GM21576 (cell line): ENCODE results near the gene FHOD3.

Source experiments
- ATAC-seq: cut with Tn5 transposase; IDR thresholded peaks from one replicate; pipeline ENCODE4 v1.9.1; 2021; ENCODE audit warnings: mild to moderate bottlenecking, moderate library complexity; ENCODE audit not compliant: unreplicated experiment

The FHOD3 gene

DNA sequence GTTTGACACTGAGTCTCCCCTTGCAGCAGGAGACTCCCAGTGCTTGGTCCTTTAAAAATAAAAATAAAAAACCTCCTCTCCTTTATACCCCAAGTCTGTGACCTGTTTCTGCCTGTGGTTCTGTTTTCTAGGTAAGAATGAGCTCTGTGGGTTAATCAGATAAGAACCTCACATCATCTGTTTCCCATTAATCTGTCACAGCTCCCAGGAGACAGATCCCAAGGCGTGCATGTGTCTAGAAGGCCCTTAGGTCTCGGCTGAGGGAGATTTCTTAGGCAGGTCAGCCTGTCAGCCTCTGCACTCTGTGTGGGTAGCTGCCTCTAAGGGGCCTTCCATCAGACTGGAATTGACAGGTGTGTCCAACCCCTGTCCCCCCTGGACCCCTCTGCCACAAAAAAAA, 80.7 kb downstream of the FHOD3 start:
- ATAC-seq = no peak

DNA sequence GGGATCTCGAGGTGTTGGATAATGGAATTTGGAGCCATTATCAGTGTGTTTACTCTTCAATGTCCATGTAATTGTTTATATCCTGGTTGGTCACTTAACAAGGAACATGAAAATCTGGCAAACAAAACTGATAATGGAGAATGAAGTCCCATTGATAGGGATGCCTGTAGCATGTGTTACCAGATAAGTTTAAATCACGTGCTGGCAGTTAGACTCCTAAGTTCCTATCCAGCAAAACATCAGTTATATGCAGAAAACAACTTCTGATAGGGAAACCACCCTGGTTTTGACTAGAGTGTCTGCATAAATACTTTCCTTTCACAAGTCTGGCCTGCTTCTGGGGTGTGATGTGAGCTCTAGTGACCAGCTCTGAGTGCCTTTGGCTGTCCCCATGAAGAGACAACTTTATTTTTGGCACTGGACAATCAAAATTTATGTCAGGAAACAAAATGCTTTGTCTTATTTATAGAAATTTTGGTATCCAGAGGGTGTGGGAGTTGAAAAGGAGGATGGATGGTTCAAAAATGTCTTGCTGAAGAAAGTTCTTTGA, 82.0 kb downstream of the FHOD3 start:
- ATAC-seq = no peak

DNA sequence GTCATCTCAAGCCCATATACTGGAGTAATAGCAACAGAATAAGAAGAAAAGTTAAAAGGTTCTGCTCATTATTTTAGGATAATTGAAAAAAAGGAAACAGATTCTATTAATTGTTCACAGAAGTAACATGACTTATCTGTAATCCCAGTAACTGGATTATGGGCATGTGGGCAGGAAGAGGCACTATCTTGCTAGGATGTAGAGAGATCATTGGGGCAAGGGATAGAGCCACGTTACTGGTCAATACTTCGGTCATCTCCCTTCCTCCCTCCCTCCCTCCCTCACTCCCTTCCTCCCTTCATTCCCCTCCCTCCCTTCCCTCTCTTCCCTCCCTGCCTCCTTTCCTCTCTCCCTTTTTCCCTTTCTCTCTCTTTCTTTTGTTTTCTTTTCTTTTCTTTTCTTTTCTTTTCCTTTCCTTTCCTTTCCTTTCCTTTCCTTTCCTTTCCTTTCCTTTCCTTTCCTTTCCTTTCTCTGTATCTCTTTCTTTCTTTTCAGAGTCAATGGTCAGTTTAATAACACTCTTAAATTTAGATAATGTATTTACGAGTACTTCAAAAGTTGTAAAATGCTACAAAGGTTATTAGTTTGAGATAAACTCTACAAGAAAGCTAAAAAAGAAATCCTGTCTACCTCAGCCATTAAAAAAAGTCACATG, 82.8 kb downstream of the FHOD3 start:
- no peak for ATAC-seq

DNA sequence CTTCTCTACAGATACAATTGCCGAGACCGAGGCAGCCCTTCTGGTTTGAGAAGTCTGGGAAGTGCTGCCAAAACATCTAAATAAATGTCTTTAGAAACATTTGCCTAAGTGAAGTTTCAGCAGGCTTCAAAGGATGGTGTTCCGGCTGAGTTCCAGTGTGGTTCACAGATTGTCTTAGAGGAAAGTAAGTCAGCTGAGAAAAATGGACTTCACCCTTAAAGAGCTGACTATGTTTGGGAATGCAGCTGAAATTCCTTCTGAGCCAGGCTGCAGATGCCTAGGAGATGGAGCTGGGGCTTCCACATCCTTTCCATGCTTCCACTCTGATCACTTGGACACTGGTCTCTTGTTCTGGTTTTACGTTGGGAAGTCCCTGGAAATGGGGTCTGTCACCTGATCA, 83.6 kb downstream of the FHOD3 start:
- ATAC-seq = no peak

DNA sequence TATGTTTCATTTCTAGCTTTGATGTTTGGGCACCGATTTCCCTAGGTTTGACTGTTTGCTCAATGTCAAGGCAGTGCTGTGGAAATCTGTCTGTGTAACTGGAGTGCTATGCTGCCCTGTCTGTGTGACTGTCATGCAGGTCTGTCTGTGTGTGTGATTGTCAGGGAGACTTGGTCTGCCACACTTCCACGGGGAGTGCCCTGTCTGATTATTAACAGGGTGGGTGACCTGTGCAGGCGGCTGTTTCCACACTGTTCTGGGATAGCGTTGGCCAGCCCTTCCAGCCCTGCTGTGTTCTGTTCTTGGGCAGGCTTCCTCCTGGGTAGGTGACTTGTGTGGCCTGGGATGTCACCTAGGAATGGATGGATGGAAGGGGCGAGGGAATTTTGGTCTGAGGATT, 85.3 kb downstream of the FHOD3 start:
- ATAC-seq = no peak

DNA sequence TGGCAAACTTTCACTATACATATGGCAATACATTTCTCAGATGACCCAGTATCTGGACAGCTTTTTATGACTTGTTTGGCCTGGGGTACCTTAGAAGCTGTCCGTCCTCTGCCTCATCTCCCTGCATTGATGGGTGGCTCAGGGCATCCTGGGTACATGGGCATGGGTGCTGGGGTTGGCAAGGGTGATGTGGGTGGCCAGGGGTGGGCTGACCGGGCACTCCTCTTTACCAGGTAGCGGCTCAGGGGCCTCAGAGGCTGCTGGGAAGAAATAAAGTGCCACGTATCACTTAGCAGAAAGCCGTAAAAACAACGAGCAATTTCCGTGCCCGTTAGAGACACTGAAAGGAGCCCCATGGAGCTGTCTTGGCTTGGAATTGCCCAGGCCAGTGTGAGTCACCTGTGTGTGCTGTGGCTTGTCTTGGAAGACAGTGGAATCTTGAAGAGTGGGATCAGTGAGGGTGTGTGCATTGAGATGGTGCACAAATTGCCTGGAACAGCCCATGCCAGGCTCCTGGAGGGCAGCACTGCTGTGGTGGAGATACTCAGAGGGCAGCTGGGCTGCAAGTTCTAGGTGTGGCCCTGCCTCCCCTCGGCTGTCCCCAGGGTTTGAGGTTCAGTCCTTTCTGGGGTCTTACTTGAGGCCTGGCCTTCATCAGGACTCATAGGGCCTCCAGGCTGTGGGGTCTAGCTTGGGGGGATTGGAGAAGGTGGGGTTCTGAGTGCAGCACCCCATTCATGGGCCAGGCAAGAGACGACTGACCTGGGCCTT, 88.8 kb downstream of the FHOD3 start:
- ATAC-seq = no peak

DNA sequence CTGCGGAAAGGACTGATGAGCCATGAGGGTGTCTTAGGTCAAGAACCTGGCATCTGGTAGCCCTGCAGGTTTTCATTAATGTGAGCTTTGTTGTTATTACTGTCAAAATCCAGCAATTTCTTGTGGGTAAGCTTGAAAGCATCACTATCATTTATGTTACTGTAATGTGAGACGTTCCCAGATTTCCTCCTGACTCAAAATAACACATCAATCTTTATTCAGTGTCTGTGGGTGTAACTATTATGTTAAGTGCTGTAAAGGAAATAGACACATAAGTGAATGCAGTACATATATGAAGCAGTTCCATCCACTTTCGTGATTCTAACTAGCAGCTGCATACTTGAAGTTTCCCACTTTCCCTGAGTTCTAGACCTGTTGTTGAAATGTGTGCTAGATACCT, 89.8 kb downstream of the FHOD3 start:
- ATAC-seq = no peak

DNA sequence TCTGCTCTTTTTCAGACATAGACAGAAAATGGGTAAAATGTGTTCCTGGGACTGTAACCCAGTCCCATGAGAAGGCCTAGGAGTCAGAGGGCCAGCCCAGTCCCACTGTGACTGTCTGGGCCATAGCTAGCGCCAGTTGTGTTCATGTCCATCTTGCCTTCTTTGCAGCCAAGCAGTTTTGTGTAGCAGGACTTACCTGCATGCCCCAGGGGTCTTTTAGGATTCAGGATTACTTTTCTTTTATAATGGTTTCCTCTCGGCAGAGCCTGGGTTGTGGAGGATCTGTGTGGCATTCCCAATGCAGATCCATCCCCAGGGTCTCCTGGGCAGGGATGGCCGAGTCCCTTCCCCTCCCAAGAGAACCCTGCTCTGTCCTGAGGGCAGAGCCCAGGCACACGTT, 90.8 kb downstream of the FHOD3 start:
- ATAC-seq = no peak

DNA sequence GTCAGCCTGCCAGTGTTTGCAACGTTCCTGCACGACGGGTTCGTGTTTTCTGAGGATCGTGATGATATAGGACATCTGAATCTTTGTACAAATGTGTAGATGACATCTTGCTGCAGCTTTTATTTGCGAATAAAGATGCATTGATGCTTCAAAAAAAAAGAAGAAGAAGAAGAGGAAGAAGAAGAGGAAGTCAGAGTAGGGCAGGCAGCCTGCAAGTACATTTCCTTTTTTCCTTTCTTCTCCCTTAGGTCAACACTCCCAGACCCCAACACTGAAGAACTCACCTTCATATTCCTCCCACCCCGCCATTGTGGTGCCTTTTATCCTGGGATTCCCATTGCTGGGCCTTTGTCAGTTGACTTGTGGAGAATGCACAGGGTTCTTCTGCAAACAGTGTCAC, 91.5 kb downstream of the FHOD3 start:
- ATAC-seq = no peak

DNA sequence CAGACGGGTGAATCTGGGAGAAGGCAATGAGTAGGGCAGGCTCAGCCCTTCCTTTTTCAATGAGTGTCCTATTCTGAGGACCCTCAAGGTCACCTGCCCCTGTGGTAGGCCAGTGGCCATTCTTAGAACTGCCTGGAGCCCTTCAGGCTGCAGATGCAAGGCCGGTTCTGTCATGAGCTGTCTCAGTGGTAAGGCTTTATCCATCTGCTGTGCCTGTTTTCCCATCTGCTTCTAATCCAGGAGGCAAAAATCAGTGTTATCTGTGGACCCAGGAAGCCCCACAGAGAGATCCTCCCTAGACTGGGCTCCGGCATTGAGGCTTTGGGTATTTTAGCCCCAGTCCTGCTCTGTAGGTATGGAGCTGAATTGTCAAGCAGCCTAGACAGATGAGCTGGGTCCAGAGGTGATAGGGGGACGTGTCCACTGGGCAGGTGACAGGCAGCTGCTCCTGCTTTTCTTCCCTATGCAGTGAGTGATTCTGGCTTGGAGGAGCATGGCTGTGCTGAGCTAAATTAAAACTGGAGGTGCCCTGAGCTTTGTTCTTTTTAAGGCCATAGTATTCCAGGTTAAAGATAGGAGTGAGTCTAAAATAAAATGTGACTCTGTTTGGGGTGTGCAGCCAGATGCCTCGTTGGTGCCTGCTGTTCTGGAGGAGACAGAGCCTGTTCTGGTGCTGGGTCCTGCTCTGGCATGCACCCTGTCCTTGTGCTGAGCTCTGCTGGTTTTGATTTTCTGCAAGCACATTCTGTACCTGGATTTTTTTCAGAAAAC, 92.5 kb downstream of the FHOD3 start:
- no peak for ATAC-seq

DNA sequence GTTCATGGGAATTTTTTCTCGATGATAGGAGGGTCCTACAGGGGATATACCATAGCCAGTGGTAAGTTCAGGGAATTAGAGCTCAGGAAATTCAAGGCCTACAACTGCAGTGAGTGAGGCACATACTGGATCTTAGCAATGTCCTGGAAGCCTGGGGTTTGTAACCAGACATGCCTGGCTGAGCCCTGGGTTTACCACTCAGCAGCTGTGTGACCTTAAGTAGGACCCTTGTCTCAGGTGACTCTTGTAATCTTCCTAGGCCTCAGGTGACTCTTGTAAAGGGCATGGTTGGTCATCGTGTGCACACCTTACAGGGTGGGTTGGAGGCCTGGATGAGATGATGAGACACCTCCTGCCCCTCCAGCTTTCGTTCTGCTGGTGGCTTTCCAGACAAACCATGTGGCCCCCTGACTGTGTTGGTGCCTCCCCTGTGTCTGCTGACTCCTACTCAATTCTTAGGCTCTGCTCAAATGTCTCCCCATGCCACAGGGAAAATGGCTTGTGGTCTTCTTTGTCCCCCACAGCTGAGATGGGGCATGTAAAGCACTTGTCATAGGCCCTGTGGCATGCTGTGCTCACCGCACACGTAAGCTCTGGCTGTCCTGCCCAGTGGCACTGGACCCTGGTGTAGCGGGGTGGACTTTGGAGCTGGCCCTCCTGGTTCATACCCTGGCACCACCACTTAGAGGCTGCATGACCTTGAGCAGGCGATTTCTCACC, 94.1 kb downstream of the FHOD3 start:
- ATAC-seq = no peak

DNA sequence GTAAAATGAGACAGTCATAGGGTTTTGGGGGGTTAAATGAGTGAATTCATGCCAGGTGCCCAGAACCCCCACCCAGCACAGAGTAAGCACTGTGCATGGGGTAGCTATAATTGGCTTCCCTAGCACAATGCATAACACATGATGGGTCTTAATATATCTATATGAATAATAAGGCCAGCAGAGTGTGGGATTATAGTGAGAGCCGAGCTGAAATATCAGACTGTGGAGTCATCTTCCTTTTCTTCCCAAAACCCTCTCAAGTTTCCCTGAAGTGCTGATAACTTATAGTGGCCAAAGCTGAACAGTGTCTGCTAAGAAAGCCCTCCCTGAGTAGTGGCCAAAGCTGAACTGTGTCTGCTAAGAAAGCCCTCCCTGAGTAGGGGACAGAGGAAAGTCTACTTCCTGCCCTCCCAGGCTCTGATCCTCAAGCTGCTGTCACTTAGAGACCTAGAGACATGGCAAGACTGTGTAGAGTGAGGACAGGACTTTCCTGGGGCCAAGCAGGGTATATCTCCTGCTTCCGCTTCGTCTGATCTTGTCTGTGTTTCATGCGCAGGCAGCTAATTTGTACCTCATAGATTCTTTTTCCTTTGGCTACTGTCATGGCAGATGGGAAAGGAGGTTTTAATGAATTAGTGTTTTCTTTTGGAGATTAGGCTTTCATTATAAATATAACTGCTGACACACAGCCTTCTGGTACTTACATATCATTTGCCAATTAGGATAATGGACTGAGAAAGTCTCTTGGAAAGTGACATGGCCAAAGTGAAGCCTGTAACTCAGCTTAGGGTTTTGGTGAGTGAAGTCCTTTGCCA, 94.9 kb downstream of the FHOD3 start:
- no peak for ATAC-seq

DNA sequence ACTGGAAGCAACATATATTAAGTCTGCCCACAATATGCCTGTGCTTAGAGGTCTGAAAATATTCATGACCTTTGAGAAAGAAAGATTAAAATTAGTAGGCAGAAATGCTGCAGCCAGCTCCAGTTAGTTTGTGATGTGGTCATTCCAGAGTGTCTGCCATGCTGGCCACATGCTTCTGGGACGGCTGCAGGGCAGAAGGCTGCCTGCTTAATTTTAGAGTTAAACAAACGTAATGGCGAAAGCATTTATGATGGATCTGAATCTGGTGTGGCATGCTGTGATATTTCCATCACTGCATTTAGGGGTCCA, 95.4 kb downstream of the FHOD3 start:
- ATAC-seq = no peak

DNA sequence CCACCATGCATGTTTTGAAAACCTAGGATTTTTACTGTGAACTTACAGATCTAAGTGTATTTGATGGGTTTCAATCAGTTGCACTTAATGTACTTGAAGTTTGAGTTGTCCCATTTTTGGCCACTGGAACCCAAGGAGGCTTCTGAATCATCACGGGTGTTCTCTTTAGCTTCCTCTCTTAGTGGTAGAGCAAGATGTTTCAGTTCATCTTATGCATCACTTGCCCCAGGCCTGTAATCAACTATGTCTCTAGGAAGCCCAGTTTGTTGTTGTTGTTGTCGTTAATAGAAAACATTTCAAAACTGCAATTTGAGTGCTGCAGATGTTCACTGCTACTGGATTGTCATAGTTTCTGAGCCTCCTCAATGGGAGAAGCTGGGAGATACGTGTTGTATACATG, 97.0 kb downstream of the FHOD3 start:
- no peak for ATAC-seq

DNA sequence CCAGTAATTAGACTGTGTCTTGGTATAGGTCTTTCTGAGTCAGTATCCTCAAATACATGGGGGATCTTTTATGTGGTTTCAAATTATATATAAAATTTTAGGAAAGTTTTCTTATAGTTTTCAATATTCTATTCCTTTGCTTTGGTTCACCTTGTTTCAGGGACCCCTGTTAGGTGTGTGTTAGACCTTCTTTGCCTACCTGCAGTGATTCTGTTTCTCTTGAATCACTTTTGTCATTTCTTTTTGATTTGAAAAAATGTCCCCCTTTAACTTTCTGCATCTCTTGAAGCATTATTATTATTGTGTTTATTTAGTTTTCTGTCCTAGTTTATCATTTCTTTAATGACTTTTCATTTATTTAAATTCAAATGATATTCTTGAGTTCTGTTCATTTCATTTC, 98.7 kb downstream of the FHOD3 start:
- no peak for ATAC-seq

DNA sequence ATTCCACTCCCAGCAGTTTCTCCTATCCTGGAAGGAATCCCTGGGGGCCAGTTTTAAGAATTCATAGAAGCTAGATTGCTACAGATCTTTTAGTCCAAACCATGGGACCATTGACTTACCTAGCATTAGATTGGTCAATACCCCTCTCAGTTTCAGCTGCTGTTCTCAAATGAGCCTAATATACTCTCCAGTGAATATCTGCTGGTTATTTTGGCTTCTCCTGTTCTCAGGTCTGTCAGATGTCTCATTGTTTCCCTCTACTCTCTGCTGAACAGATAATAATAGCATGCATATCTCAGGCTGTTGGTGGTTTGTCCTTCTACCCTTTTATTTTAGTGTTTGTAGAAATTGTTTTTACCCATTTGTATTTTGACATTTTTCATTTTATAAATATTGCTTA, 99.5 kb downstream of the FHOD3 start:
- ATAC-seq = no peak

DNA sequence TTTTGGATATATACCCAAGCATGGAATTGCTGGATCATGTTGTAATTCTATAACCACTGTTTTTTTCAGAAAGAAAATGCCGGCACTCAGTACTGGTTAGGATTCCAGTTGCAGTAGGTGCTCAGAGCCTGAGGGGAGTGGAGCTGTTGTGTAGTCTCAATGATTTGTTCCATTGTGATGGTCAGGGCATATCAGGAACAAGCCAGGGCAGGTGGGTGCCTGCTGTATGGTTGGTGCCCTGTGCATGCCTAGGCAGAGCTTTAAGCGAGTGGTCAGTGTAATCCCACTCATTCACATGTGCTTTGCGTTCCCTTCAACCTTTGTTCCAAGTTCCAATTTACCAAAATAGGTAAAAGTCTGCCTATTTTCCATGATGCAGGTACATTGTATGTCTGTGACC, 100.9 kb downstream of the FHOD3 start:
- ATAC-seq = no peak

DNA sequence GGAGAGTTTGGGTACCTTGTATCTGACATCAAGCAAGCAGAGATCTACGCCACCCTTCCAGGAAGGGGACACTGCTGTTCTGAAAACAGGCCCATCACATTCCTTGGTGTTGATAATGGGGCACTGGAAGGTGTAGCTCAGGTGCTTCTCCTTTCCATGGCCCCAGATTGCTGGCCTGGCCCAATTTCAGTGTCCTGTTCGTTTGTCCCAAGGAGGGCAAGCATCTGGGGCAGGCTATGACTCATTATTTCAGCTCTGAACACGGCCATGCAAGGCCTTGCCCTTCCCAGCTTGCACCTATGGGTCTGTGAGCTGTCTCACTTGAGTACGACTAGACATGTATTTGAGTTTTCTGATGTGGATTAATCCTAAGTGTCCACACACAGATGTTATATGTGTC, 101.5 kb downstream of the FHOD3 start:
- no peak for ATAC-seq

DNA sequence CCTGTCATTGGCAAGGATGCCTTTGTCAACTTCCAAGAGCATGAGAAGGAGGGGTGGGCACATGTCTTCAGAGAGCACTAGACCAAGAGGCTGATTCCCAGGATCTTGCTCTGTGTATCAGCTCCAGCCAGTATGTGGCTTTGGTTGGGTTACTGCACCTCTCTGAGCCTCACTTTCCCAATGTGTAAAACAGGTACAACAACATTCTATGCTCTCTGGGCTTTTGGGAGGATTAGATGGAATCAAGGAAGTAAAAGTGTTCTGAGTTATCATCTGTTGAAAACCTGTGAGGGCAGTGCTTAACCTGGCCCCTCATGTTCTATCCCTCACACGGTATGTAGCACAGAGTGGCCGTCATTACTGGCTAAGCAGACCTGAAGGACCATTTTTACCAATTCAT, 103.9 kb downstream of the FHOD3 start:
- no peak for ATAC-seq

DNA sequence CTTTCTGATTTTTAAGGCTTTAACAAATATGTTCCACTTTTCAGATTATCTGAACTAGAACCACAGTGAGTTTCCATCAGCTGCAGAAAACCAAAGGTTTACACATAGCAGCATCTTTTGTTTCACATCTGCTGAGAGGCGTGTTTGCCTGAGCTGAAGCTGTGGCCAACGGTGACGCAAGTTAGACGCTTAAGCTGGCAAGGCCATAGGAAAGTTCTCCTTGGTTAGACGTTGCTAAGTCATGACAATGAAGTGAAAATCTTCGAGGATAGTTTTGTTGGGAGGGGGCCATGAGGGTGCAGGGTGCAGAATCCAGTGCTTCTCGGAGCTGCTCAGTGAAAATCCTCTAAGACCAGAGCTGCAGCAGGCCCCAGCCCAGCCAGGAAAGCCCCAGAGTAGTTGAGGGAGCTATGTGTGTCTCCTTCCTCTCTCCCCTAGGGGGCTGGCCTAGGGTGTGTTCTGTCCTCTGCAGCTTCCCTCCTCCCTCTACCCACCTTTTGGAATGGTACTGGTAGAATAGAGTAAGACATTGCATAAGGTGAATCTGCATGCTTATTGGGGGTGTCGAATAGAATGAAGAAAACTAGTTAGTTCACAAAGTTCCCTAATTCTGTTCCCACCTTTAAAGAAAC, 105.4 kb downstream of the FHOD3 start:
- no peak for ATAC-seq
